CD4-positive, alpha-beta memory T cell (primary cell): ENCODE results near the gene AK1. TPM values are rescaled to one million over a fixed set of nuclear protein-coding genes. Genes with fewer than 3 reads are reported as not detected.

Experiments used
- CTCF ChIA-PET: fragments of 350-600 bp; sonication (Branson Sonifier 250); formaldehyde crosslinking; loops from one replicate; lab custom pipeline; 2021; ENCODE audit warnings: inconsistent platforms; ENCODE audit not compliant: partially characterized antibody; lab: Charles Lee
- POLR2A ChIA-PET: fragments of 350-600 bp; sonication (Branson Sonifier 250); formaldehyde crosslinking; loops from one replicate; lab custom pipeline; 2021; ENCODE audit not compliant: partially characterized antibody; lab: Charles Lee
- DNase-seq, 5 donors: peaks; one replicate each; pipeline versions ENCODE4 v3.0.0 to v3.0.0-alpha.2; 2020 to 2022; ENCODE audit warnings: mixed read lengths in 1 of 5
- H3K27ac ChIP-seq: one replicate; pipeline ENCODE4 v1.7.0; 2013; ENCODE audit warnings: low read depth, low read length
- H3K27me3 ChIP-seq: 2 replicates; pipeline ENCODE4 v1.7.0; 2013; ENCODE audit warnings: mild to moderate bottlenecking, low read length, moderate library complexity; ENCODE audit not compliant: insufficient read depth
- H3K36me3 ChIP-seq: 2 replicates; pipeline ENCODE4 v1.7.0; 2013; ENCODE audit warnings: mild to moderate bottlenecking, low read length, moderate library complexity; ENCODE audit not compliant: insufficient read depth
- H3K4me1 ChIP-seq: 2 replicates; pipeline ENCODE4 v1.7.0; 2013; ENCODE audit warnings: mild to moderate bottlenecking, low read length, moderate library complexity; ENCODE audit not compliant: insufficient read depth
- H3K4me3 ChIP-seq, 2 donors: one replicate each; pipeline ENCODE4 v1.7.0; 2013; ENCODE audit warnings: low read length in 2 of 2, mild to moderate bottlenecking in 1 of 2
- H3K9me3 ChIP-seq, 2 donors: one replicate each; pipeline ENCODE4 v1.7.0; 2013; ENCODE audit warnings: low read length in 2 of 2, control low read depth in 1 of 2; ENCODE audit not compliant: control insufficient read depth in 1 of 2
- H3K27ac Mint-ChIP-seq, 7 donors: one replicate each; pipeline ENCODE4 v1.8.0; 2020 to 2021; ENCODE audit warnings: mixed read lengths in 7 of 7, mild to moderate bottlenecking in 6 of 7, inconsistent platforms in 3 of 7, moderate library complexity in 3 of 7
- H3K27me3 Mint-ChIP-seq, 2 donors: one replicate each; pipeline ENCODE4 v1.8.0; 2020 to 2021; ENCODE audit warnings: mixed read lengths in 2 of 2
- H3K36me3 Mint-ChIP-seq, 2 donors: one replicate each; pipeline ENCODE4 v1.8.0; 2020 to 2021; ENCODE audit warnings: mixed read lengths in 2 of 2, inconsistent platforms in 1 of 2, mild to moderate bottlenecking in 1 of 2
- H3K4me1 Mint-ChIP-seq, 4 donors: one replicate each; pipeline ENCODE4 v1.8.0; 2020 to 2021; ENCODE audit warnings: mixed read lengths in 4 of 4, mild to moderate bottlenecking in 1 of 4
- H3K4me3 Mint-ChIP-seq, 8 donors: one replicate each; pipeline ENCODE4 v1.8.0; 2020 to 2021; ENCODE audit warnings: mixed read lengths in 8 of 8, mild to moderate bottlenecking in 7 of 8, moderate library complexity in 6 of 8, inconsistent platforms in 3 of 8
- H3K9me3 Mint-ChIP-seq, 8 donors: one replicate each; pipeline ENCODE4 v1.8.0; 2020 to 2021; ENCODE audit warnings: mixed read lengths in 8 of 8, mild to moderate bottlenecking in 5 of 8, inconsistent platforms in 3 of 8, moderate library complexity in 1 of 8
- intact Hi-C: fragments of 100-400 bp; cut with micrococcal nuclease; formaldehyde crosslinking; loops from one replicate; pipeline ENCODE4 v1.15.1; 2023
- polyA plus RNA-seq, 2 donors: library from polyadenylated mRNA; unstranded; fragments of 300-500 nt; fragmentation: Illumina TruSeq; gene quantifications; one replicate each; pipeline ENCODE4 v1.2.3, GENCODE V29; 2021
- total RNA-seq, 2 experiments: library from RNA; stranded (reverse); gene quantifications; one replicate each; pipeline ENCODE4 v1.2.3, GENCODE V29; 2021

Gene AK1
- total and polyA plus RNA-seq, 4 experiments from 2014 or later, result 0.53 to 62.7 (median 58.1) TPM; not detected in 1

DNA sequence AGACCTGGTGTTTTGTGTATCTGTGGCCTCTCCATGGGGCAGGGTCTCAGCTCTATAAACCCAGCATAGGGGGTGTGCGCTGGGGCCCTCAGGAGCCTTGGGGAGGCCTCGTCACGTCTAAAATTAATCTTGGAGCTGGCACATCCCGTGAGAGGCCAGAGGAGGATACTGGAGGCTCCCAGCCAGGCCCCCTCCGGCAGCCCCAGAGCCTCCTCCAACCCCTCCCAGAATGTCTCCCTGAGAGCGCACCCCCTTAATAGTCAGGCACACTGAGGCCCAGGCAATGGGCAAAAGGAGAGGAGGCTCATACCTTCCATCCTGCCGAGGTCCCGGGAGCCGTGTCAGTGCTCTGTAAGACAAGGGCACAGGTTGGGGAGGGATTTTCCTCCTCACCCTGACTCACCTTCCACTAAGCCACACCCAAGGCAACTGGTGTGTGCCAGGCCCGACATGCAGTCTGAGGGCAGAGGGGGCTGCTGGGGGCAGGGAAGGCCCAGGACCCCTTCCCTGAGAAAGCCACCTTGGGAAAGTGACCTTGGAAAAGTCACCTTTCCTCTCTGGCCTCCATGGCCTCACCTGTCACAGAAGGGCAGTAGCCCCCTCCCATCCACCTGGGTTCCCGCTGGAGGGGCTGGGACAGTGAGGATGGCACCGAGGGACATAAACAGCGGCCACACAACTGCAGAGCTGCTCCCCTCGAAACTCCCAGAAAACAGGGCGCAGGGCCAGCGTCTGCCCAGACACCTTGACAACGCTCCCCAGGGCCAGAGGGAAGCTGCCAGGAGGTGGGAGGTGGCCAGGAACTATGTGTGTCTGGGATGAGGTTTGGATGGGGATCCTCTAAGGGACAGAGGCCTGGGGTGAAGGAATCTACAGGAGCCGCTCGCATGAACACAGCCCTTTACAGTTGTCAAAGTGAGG, 2.9 kb downstream of the AK1 start:
- Histone ChIP-seq H3K27me3 (no peaks in the 10 kb centered on the region), H3K4me3 (no peak overlapping the region), H3K4me1 (peaks cover 15% of the 10 kb centered on the region), H3K36me3 (no peaks in the 10 kb centered on the region), H3K9me3 (no peaks in the 10 kb centered on the region), H3K27ac (no peak overlapping the region)
- Mint-ChIP-seq H3K27me3 (no peaks in the 10 kb centered on the region), H3K9me3 (no peaks in the 10 kb centered on the region), H3K4me3 (no peak overlapping the region), H3K4me1 (peaks cover 3 to 15% (median 5%) of the 10 kb centered on the region in 4 donors), H3K36me3 (peaks cover 3 to 9% of the 10 kb centered on the region in 2 donors), H3K27ac (peak overlapping the region in 1 of 7 donors; percentile 75)
- ChIA-PET POLR2A (interaction anchor here (1.2 kb wide), 2 partner anchors 9 to 139 kb away, joined by 4 to 5 read pairs; partner anchors contain the start of gene TOR2A), CTCF (interaction anchor here (0.7 to 2.5 kb wide), 3 partner anchors 19 to 140 kb away, joined by 3 to 11 read pairs (median 3); partner anchors contain the start of gene TOR2A)
- DNase-seq, result no peak
- intact Hi-C loops, result loop anchor here (5.0 kb wide), 1 partner anchor 43 kb away; the partner anchor contains the start of gene ST6GALNAC4

DNA sequence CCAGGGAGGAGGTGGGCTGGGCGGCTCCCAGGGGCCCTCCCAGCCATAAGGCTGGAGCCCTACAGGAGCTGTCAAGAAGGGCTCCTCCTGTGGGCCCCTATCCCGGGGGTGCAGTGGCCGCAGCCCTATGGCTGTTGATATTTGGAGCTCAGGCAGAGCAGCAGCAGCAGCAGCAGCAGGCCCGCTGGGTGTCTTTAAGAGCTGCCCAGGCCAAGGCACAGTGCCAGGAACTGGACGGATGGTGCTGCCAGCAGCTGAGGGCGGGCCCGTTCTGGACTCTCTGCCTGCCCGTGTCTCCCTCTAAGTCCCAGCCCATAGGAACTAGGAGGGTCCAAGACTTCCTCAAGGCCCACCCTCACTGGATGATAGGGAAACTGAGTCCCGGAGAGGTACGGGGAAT, 3.6 kb downstream of the AK1 start:
- peaks cover 3 to 12% (median 5%) of the 10 kb centered on the region in 4 donors for H3K4me1 Mint-ChIP-seq
- peaks cover 15% of the 10 kb centered on the region for H3K4me1 ChIP-seq
- CTCF ChIA-PET, result interaction anchor here (0.7 to 2.5 kb wide), 4 partner anchors 19 to 139 kb away, joined by 3 to 11 read pairs (median 4); partner anchors contain the start of gene TOR2A
- H3K27ac Mint-ChIP-seq, result no peak overlapping the region
- intact Hi-C loops, result loop anchor here (5.0 kb wide), 1 partner anchor 43 kb away; the partner anchor contains the start of gene ST6GALNAC4
- POLR2A ChIA-PET, result interaction anchor here (0.5 to 1.2 kb wide), 3 partner anchors 9 to 426 kb away, joined by 4 to 6 read pairs (median 5); partner anchors contain the start of gene TOR2A
- peaks cover 3 to 9% of the 10 kb centered on the region in 2 donors for H3K36me3 Mint-ChIP-seq
- H3K4me3 ChIP-seq, result no peak overlapping the region
- no peaks in the 10 kb centered on the region for H3K27me3 Mint-ChIP-seq
- H3K27me3 ChIP-seq, result no peaks in the 10 kb centered on the region
- no peak for DNase-seq
- H3K4me3 Mint-ChIP-seq, result no peak overlapping the region
- H3K27ac ChIP-seq, result no peak overlapping the region
- H3K9me3 ChIP-seq, result no peaks in the 10 kb centered on the region
- H3K9me3 Mint-ChIP-seq, result no peaks in the 10 kb centered on the region
- no peaks in the 10 kb centered on the region for H3K36me3 ChIP-seq

DNA sequence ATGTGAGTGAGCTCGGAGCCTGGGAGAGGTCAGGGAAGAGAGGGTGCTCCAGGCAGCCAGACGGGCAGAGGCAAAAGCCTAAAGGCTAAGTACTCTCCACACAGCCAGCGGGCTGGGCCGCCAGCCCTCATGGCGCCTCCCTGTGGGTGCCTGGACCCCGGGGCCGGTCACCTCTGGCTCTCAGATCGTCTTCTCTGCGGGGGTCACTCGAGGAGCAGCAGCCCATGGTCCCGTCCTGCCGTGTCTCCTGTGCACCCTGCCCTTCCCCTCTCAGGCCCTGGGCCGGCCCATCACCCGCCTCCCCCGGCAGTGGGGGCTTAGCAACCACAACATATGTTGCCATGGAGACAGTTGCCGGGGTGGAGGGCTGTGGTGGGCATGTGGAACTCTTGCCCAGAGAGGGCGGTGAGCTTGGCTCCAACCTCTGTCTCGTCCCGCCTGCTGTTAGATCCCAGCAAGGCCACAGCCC, 4.2 kb downstream of the AK1 start:
- Histone ChIP-seq H3K4me3 (no peak overlapping the region), H3K9me3 (no peaks in the 10 kb centered on the region), H3K27ac (no peak overlapping the region), H3K36me3 (peaks cover 3% of the 10 kb centered on the region), H3K27me3 (no peaks in the 10 kb centered on the region), H3K4me1 (peaks cover 11% of the 10 kb centered on the region)
- no peak overlapping the region for H3K27ac Mint-ChIP-seq
- DNase-seq, result no peak
- intact Hi-C loops, result loop anchor here (5.0 kb wide), 1 partner anchor 44 kb away; the partner anchor contains the start of gene ST6GALNAC4
- H3K9me3 Mint-ChIP-seq, result no peaks in the 10 kb centered on the region
- peaks cover 1 to 6% (median 4%) of the 10 kb centered on the region in 4 donors for H3K4me1 Mint-ChIP-seq
- POLR2A ChIA-PET, result interaction anchor here (0.5 to 1.2 kb wide), 3 partner anchors 8 to 426 kb away, joined by 4 to 6 read pairs (median 5); partner anchors contain the start of gene TOR2A
- CTCF ChIA-PET, result interaction anchor here (0.7 to 2.5 kb wide), 5 partner anchors 18 to 284 kb away, joined by 3 to 11 read pairs (median 4); partner anchors contain the start of gene TOR2A
- no peak overlapping the region for H3K4me3 Mint-ChIP-seq
- H3K36me3 Mint-ChIP-seq, result peaks cover 0 to 6% of the 10 kb centered on the region in 2 donors
- no peaks in the 10 kb centered on the region for H3K27me3 Mint-ChIP-seq

DNA sequence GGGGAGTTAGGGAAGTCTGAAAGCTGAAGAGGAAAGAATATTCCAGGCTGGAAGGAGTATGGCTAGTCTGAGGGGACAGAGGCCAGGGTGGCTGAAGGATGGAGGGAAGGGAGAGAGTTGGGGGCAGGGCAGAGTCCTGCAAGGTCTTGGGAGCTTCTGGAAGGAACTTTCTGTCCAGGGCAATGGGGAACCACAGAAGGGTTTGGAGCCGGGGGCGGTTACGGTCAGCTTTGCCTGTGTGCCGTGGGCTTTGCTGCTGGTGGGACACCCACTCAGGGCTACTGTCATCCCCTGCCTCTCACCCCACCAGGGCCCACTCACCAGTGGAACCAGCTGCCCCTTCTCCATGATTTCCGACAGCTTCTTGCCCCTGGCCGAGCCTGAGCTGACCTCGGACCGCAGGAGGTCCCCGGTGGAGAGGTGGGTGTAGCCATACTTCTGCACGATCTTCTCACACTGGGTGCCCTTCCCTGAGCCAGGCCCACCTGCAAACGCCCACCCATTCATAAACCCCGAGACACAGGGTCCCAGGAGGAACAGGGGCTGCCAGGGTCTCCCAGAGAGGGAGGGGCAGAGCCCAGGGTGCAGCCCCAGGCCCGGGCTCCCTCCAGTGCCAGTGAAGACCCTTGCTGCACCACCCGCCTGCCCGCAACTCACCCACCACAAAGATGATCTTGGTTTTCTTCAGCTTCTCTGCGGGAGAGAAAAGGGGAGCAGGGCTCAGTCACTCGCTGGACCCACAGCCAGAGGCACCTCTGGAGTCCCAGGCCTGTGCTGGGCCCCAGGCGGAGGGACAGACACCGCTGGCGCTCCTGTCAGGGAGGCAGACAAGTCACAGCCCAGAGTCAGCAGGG, 4.9 kb downstream of the AK1 start:
- no peak overlapping the region for H3K27ac ChIP-seq
- peaks cover 5% of the 10 kb centered on the region for H3K36me3 ChIP-seq
- ChIA-PET CTCF (interaction anchor here (1.2 to 2.5 kb wide), 5 partner anchors 10 to 283 kb away, joined by 3 to 11 read pairs (median 4); partner anchors contain the start of gene TOR2A), POLR2A (interaction anchor here (1.2 kb wide), 1 partner anchor 7 kb away, joined by 4 read pairs; no protein-coding TSS in a partner anchor)
- H3K9me3 Mint-ChIP-seq, result no peaks in the 10 kb centered on the region
- H3K27me3 Mint-ChIP-seq, result no peaks in the 10 kb centered on the region
- H3K4me3 Mint-ChIP-seq, result no peak overlapping the region
- H3K36me3 Mint-ChIP-seq, result peaks cover 0 to 6% of the 10 kb centered on the region in 2 donors
- intact Hi-C loops, result loop anchor here (5.0 kb wide), 1 partner anchor 45 kb away; the partner anchor contains the start of gene ST6GALNAC4
- H3K4me1 Mint-ChIP-seq, result peaks cover 0 to 1% (median 0%) of the 10 kb centered on the region in 4 donors
- H3K9me3 ChIP-seq, result no peaks in the 10 kb centered on the region
- peaks cover 4% of the 10 kb centered on the region for H3K4me1 ChIP-seq
- H3K4me3 ChIP-seq, result no peak overlapping the region
- no peaks in the 10 kb centered on the region for H3K27me3 ChIP-seq
- H3K27ac Mint-ChIP-seq, result peak overlapping the region in 2 of 7 donors; percentile 50 to 69
- no peak for DNase-seq

DNA sequence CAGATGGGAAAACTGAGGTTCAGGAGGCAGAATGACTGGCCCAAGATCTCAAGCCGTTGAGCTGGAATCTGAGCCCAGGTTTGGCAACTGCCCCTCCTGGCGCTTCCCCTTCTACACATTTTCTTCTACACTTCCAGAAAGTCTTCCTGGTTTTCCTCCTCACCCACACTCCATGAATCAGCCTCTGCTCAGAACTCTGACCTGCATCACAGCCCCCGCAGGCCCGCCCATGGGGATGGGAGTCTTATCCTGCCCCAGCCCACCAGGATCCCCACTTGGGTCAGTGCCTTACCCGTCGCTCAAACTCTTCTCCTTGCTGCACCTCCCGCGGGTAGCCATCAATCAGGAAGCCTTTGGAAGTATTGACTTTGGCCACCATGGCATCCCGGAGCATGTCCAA, 5.9 kb downstream of the AK1 start:
- H3K4me1 Mint-ChIP-seq, result no peaks in the 10 kb centered on the region
- no peak overlapping the region for H3K27ac Mint-ChIP-seq
- no peak overlapping the region for H3K4me3 ChIP-seq
- intact Hi-C loops, result loop anchor here (2.0 to 5.0 kb wide), 3 partner anchors 46 to 281 kb away; partner anchors contain the start of genes CDK9 and ST6GALNAC4
- H3K4me3 Mint-ChIP-seq, result no peak overlapping the region
- no peak for DNase-seq
- H3K27me3 Mint-ChIP-seq, result no peaks in the 10 kb centered on the region
- H3K36me3 ChIP-seq, result peaks cover 5% of the 10 kb centered on the region
- no peaks in the 10 kb centered on the region for H3K9me3 ChIP-seq
- no peak overlapping the region for H3K27ac ChIP-seq
- H3K4me1 ChIP-seq, result peaks cover 4% of the 10 kb centered on the region
- no peaks in the 10 kb centered on the region for H3K9me3 Mint-ChIP-seq
- CTCF ChIA-PET, result interaction anchor here (1.2 to 5.7 kb wide), 10 partner anchors 8 to 284 kb away, joined by 3 to 47 read pairs (median 12); partner anchors contain the start of genes ST6GALNAC4 and TOR2A
- peaks cover 0 to 6% of the 10 kb centered on the region in 2 donors for H3K36me3 Mint-ChIP-seq
- POLR2A ChIA-PET, result no interaction called here
- H3K27me3 ChIP-seq, result no peaks in the 10 kb centered on the region

DNA sequence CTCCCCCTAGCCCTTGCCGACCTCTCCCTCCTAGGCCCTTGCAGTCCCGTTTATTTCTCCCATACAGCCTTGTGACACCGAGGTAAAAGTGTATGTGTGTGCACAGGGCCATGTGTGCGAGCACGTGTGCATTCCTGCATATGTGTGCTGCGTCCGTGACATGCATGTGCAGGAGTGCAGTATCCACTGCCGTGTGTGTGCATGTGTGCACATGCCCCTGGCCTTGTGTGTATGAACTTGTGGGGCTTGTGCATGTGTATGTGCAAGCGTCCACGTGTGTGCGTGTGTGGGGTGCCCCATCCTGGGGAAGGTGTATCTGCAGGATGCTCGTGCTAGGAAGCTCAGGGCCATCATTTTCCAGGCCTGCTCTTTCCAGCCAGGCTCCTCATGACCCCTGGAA, 6.6 kb downstream of the AK1 start:
- Mint-ChIP-seq H3K9me3 (no peaks in the 10 kb centered on the region), H3K36me3 (peaks cover 0 to 6% of the 10 kb centered on the region in 2 donors), H3K27ac (peak overlapping the region in 2 of 7 donors; percentile 42 to 77), H3K27me3 (no peaks in the 10 kb centered on the region), H3K4me1 (peaks cover 1 to 6% (median 2%) of the 10 kb centered on the region in 4 donors), H3K4me3 (no peak overlapping the region)
- ChIA-PET POLR2A (interaction anchor here (1.7 to 2.0 kb wide), 4 partner anchors 18 to 136 kb away, joined by 4 to 20 read pairs (median 7); partner anchors contain the start of gene TOR2A), CTCF (interaction anchor here (1.2 to 5.7 kb wide), 23 partner anchors 11 to 366 kb away, joined by 3 to 47 read pairs (median 11); partner anchors contain the start of genes ENG, SH2D3C, ST6GALNAC4 and ST6GALNAC6)
- intact Hi-C loops, result loop anchor here (1.0 to 5.0 kb wide), 4 partner anchors 46 to 280 kb away; partner anchors contain the start of genes CDK9, ST6GALNAC4 and TOR2A
- no peak overlapping the region for H3K27ac ChIP-seq
- H3K4me1 ChIP-seq, result peaks cover 7% of the 10 kb centered on the region
- DNase-seq, result no peak
- no peaks in the 10 kb centered on the region for H3K27me3 ChIP-seq
- no peak overlapping the region for H3K4me3 ChIP-seq
- peaks cover 5% of the 10 kb centered on the region for H3K36me3 ChIP-seq
- H3K9me3 ChIP-seq, result no peaks in the 10 kb centered on the region
